Suprapubic skin (tissue), 4 donors: ENCODE data around the gene SUGCT. TPM values are rescaled to one million over a fixed set of nuclear protein-coding genes. Genes with fewer than 3 reads are reported as not detected.

Experiments
- DNase-seq, 2 donors: peaks; one replicate each; pipeline ENCODE4 v3.0.0-alpha.2; 2019; ENCODE audit warnings: low spot score in 2 of 2
- H3K27ac ChIP-seq: fragments of 200-600 bp; sonication (generic); one replicate; pipeline ENCODE4 v1.5.1; 2019
- H3K27me3 ChIP-seq: fragments of 200-600 bp; sonication (generic); one replicate; pipeline ENCODE4 v1.5.1; 2019
- H3K36me3 ChIP-seq: fragments of 200-600 bp; sonication (generic); one replicate; pipeline ENCODE4 v1.5.1; 2019
- H3K4me1 ChIP-seq: fragments of 200-600 bp; sonication (generic); one replicate; pipeline ENCODE4 v1.5.1; 2019
- H3K4me3 ChIP-seq: fragments of 200-600 bp; sonication (generic); one replicate; pipeline ENCODE4 v1.5.1; 2019; ENCODE audit warnings: mild to moderate bottlenecking
- H3K9me3 ChIP-seq: fragments of 200-600 bp; sonication (generic); one replicate; pipeline ENCODE4 v1.5.1; 2019
- EP300 ChIP-seq: sonication (generic); formaldehyde crosslinking; IDR thresholded peaks from one replicate; pipeline ENCODE4 v1.6.1; 2017; ENCODE audit warnings: antibody characterized with exemption
- POLR2A ChIP-seq, 2 donors: fragments of 450-650 bp; IDR thresholded peaks; one replicate each; pipeline ENCODE4 v1.6.1; 2017; ENCODE audit warnings: antibody characterized with exemption in 2 of 2, mild to moderate bottlenecking in 2 of 2, moderate library complexity in 2 of 2
- POLR2AphosphoS5 ChIP-seq, 3 donors: sonication (generic); formaldehyde crosslinking; IDR thresholded peaks; one replicate each; pipeline ENCODE4 v1.6.1; 2017; ENCODE audit warnings: antibody characterized with exemption in 3 of 3
- WGBS: methylation state at CpG from one replicate; pipeline ENCODE4 v1.1.5; 2018; 5-methylcytosine and 5-hydroxymethylcytosine counted together
- total RNA-seq, 4 donors: library from RNA; depleted of rRNA; stranded (reverse); fragments of >200 nt; gene quantifications; one replicate each; pipeline ENCODE4 v1.1.0, GENCODE V29; 2016
- TF ChIP-seq, protein P1 (sequence below), 2 donors: fragments of 200-600 bp in 1 of 2; fragments of 450-650 bp in 1 of 2; sonication (generic) in 1 of 2; IDR thresholded peaks; one replicate each; pipeline ENCODE4 v1.5.1; 2016 to 2019; ENCODE audit warnings: antibody characterized with exemption in 2 of 2, mild to moderate bottlenecking in 1 of 2, moderate library complexity in 1 of 2

The SUGCT gene
- total RNA-seq, 4 donors from 2014 or later: 0.73 to 2.2 (median 0.98) TPM; not detected in 1

DNA sequence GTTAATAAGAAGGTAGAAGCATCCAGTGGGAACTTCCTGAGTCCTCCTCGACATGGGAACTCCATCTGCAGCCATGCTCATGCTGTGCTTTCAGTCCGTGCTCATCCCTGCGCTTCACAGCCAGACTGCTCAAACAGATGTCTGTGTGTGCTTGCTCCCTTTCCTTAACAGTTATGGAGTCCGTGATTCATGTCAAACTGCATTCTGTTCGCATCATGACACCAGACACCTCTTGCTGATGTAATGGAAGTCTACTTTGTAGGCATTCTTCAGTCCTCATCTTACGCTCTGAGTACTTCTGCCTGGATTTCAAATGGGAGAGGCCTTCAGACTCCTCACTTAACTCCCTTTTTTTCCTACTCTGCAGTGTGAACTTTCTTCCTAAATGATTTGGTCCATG lies 304.9 kb downstream of the SUGCT start:
- WGBS: 87% methylated on average over 6 of the region's 6 CpGs
- H3K4me3 ChIP-seq: no peak overlapping the region

DNA sequence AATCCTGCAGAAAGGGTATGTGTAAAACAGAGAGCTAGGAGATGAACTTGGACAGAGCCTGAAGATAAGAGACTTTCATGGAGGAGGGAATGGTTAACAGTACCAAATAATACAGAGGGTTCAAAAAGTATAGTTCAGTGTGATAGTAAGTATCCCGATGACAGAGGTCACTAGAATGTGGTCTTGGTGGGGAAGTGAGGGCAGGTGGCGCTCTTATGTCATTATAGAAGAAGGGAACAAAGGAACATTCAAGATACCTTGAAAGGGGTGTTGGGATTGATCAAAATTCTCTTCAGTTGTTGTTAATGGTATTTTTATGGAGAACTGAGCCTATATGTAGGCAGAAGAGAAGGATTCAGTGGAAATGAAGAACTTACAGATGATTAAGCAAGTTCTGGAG lies 312.5 kb downstream of the SUGCT start:
- H3K4me1 ChIP-seq: no peaks in the 10 kb centered on the region
- TF ChIP-seq EP300: no peak
- TF ChIP-seq, protein P1, sequence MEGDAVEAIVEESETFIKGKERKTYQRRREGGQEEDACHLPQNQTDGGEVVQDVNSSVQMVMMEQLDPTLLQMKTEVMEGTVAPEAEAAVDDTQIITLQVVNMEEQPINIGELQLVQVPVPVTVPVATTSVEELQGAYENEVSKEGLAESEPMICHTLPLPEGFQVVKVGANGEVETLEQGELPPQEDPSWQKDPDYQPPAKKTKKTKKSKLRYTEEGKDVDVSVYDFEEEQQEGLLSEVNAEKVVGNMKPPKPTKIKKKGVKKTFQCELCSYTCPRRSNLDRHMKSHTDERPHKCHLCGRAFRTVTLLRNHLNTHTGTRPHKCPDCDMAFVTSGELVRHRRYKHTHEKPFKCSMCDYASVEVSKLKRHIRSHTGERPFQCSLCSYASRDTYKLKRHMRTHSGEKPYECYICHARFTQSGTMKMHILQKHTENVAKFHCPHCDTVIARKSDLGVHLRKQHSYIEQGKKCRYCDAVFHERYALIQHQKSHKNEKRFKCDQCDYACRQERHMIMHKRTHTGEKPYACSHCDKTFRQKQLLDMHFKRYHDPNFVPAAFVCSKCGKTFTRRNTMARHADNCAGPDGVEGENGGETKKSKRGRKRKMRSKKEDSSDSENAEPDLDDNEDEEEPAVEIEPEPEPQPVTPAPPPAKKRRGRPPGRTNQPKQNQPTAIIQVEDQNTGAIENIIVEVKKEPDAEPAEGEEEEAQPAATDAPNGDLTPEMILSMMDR (IDR thresholded peaks at IDR 0.05): no peak
- no peak for TF ChIP-seq POLR2A (IDR thresholded peaks at IDR 0.05)
- no peak for TF ChIP-seq POLR2AphosphoS5 (IDR thresholded peaks at IDR 0.05)
- 89% methylated on average over 2 of the region's 2 CpGs for WGBS
- H3K4me3 ChIP-seq: no peak overlapping the region
- no peaks in the 10 kb centered on the region for H3K36me3 ChIP-seq
- DNase-seq: no peak
- H3K9me3 ChIP-seq: no peaks in the 10 kb centered on the region
- no peak overlapping the region for H3K27ac ChIP-seq
- no peaks in the 10 kb centered on the region for H3K27me3 ChIP-seq

More for the DNA sequence above, 304.9 kb downstream of the SUGCT start:
- no peak for DNase-seq
- Histone ChIP-seq H3K27me3 (no peaks in the 10 kb centered on the region), H3K4me1 (no peaks in the 10 kb centered on the region), H3K27ac (no peak overlapping the region), H3K36me3 (no peaks in the 10 kb centered on the region), H3K9me3 (peaks cover 7% of the 10 kb centered on the region)
- TF ChIP-seq POLR2AphosphoS5 (IDR thresholded peaks at IDR 0.05): no peak
- TF ChIP-seq EP300: no peak
- TF ChIP-seq POLR2A (IDR thresholded peaks at IDR 0.05): no peak
- TF ChIP-seq, protein P1 (IDR thresholded peaks at IDR 0.05): no peak

DNA sequence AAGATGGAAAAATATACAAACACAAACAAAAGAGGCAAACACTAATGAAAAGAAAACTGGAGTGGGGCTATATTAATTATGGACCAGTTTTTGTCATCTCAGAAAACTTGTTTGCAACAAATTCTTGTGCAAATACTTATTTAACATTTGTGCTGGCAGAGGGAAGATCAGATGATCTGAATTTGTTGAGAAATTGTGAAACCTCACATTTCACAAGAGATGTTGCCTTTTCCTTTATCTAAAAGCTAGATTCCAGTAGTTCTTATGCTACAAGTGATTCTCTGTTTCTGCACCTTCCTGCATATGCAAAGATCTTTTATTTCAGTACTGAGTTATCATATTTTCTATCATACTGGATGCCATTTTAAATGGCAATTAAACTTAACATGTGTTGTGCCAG lies 320.7 kb downstream of the SUGCT start:
- TF ChIP-seq, protein P1 (IDR thresholded peaks at IDR 0.05): no peak
- TF ChIP-seq EP300 (no peak), POLR2A (IDR thresholded peaks at IDR 0.05) (no peak)
- DNase-seq: no peak
- Histone ChIP-seq H3K9me3 (no peaks in the 10 kb centered on the region), H3K4me3 (no peak overlapping the region), H3K4me1 (no peaks in the 10 kb centered on the region), H3K36me3 (no peaks in the 10 kb centered on the region), H3K27me3 (no peaks in the 10 kb centered on the region), H3K27ac (no peak overlapping the region)

DNA sequence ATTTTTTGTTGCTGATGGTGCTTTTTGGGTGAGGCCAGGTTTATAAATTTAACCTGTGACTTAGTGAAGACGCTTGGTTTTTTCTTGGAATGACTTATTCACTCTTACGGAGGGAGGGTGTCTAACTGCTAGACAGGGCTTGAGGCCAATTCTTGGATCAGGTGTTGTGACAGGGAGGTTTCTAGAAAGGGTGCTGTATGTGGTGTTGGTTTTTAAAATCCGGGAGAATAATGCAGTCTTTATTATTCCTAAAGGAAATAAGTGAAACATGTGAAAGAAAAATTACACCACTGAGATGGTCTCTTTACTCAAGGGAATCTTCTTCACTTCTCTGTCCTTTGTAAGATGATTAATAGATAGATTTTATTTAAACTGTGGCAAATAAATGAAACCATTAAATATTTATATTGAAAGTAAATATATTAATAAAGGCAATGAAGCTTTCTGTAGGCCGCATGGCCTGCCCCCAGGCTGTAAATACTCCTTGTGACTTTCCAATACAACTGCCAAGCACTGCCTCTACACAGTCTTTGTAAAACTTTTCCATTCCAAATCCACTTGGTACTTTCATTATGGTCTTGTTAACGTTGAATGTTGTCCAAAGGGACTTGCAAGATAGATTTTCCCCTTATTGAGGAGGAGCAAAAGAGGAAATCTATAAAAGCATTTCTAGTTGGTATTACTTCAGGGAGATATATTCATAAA lies 323.1 kb downstream of the SUGCT start:
- no peak for DNase-seq
- H3K27ac ChIP-seq: no peak overlapping the region
- WGBS: 75% methylated on average over 5 of the region's 5 CpGs
- no peaks in the 10 kb centered on the region for H3K36me3 ChIP-seq
- no peaks in the 10 kb centered on the region for H3K27me3 ChIP-seq
- no peak for TF ChIP-seq POLR2A (IDR thresholded peaks at IDR 0.05)
- no peak for TF ChIP-seq POLR2AphosphoS5 (IDR thresholded peaks at IDR 0.05)
- no peak for TF ChIP-seq EP300
- TF ChIP-seq, protein P1 (IDR thresholded peaks at IDR 0.05): no peak
- H3K4me3 ChIP-seq: no peak overlapping the region
- H3K4me1 ChIP-seq: no peaks in the 10 kb centered on the region
- no peaks in the 10 kb centered on the region for H3K9me3 ChIP-seq

DNA sequence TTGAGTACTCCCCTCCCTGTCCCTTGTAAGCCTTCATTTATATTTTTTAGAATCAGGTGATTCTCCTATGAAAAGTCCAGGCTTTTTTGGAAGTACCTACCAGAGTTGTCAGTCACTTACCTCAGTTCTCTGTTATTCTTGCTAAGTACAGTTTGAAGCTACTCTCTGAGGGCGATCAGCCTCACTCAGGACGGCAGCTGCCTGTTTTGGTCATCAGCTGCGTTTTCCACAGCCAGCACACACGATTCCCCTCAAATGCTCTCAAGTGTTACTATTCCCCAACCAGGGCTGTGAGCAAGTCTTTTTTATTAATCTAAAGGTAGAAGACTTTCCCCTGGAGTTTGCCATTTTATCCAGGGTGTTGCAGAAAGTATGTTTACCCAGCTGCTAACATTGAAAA lies 328.6 kb downstream of the SUGCT start:
- WGBS: 80% methylated on average over 4 of the region's 4 CpGs
- Histone ChIP-seq H3K4me1 (no peaks in the 10 kb centered on the region), H3K36me3 (no peaks in the 10 kb centered on the region), H3K4me3 (no peak overlapping the region), H3K9me3 (no peaks in the 10 kb centered on the region), H3K27me3 (no peaks in the 10 kb centered on the region), H3K27ac (no peak overlapping the region)
- TF ChIP-seq POLR2AphosphoS5 (IDR thresholded peaks at IDR 0.05): no peak
- TF ChIP-seq EP300: no peak
- TF ChIP-seq, protein P1 (IDR thresholded peaks at IDR 0.05): no peak
- TF ChIP-seq POLR2A (IDR thresholded peaks at IDR 0.05): no peak
- no peak for DNase-seq
